Endothelial cell of umbilical vein (primary cell): ENCODE results near the gene TNFSF9. TPM values are rescaled to one million over a fixed set of nuclear protein-coding genes. Genes with fewer than 3 reads are reported as not detected.

Experiments
- BruUV-seq: library from RNA; stranded (reverse); fragments of 400-500 nt; replicated peaks from 2 replicates; lab custom pipeline; 2021; lab: Mats Ljungman, UMichigan
- CTCF ChIA-PET: fragments of 300-600, 350-600 bp; sonication (Branson Sonifier 250); formaldehyde crosslinking; loops from one replicate; lab custom pipeline; 2021; ENCODE audit warnings: antibody characterized with exemption, inconsistent platforms; lab: Charles Lee
- POLR2A ChIA-PET: fragments of 300-600, 350-600 bp; sonication (Branson Sonifier 250); formaldehyde crosslinking; loops from one replicate; lab custom pipeline; 2021; ENCODE audit warnings: antibody characterized with exemption, inconsistent platforms; lab: Charles Lee
- DNase-seq: peaks from one replicate; pipeline ENCODE4 v3.0.0-alpha.2; 2011; ENCODE audit warnings: low read depth, low spot score
- FAIRE-seq: peaks from 2 replicates; lab custom pipeline; 2011; peaks lifted over from hg19 to GRCh38; lab: Jason Lieb, UNC
- H2AFZ ChIP-seq: 2 replicates; pipeline ENCODE4 v1.6.0; 2012; ENCODE audit warnings: low read depth, low read length, control low read depth, inconsistent platforms
- H3K27ac ChIP-seq: 2 replicates; pipeline ENCODE4 v1.5.1; 2011; ENCODE audit warnings: low read depth, mild to moderate bottlenecking, control low read depth, low read length, moderate library complexity; ENCODE audit not compliant: insufficient read depth
- H3K27me3 ChIP-seq, 2 experiments: 2 replicates each; pipeline versions ENCODE4 v1.6.0 to v1.6.1; 2011; ENCODE audit warnings: low read length in 2 of 2, mixed read lengths in 1 of 2; ENCODE audit not compliant: control insufficient read depth in 2 of 2, insufficient read depth in 2 of 2
- H3K36me3 ChIP-seq, 2 experiments: 2 replicates in 1 of 2; 3 replicates in 1 of 2; pipeline ENCODE4 v1.5.1; 2011; ENCODE audit warnings: low read length in 2 of 2, mild to moderate bottlenecking in 1 of 2, moderate library complexity in 1 of 2; ENCODE audit not compliant: control insufficient read depth in 2 of 2, insufficient read depth in 2 of 2; ENCODE audit errors: extremely low read depth in 1 of 2
- H3K4me1 ChIP-seq: 3 replicates; pipeline ENCODE4 v1.5.1; 2011; ENCODE audit warnings: mild to moderate bottlenecking, low read length; ENCODE audit not compliant: control insufficient read depth, insufficient read depth; ENCODE audit errors: extremely low read depth
- H3K4me2 ChIP-seq: 2 replicates; pipeline ENCODE4 v1.6.1; 2011; ENCODE audit warnings: low read length, control low read depth, mixed read lengths; ENCODE audit not compliant: insufficient read depth
- H3K4me3 ChIP-seq, 3 experiments: fragments of 200-600 bp in 1 of 3; sonication (generic), shearing (Covaris generic) in 1 of 3; replicated peaks in 1 of 3; 2 replicates each; pipeline ENCODE4 v1.5.1; 2011 to 2016; ENCODE audit warnings: control low read depth in 3 of 3, low read length in 3 of 3, mild to moderate bottlenecking in 2 of 3, inconsistent platforms in 1 of 3, low read depth in 1 of 3, moderate library complexity in 1 of 3; ENCODE audit not compliant: insufficient read depth in 1 of 3
- H3K79me2 ChIP-seq: 2 replicates; pipeline ENCODE4 v1.6.0; 2012; ENCODE audit warnings: low read length, inconsistent platforms; ENCODE audit not compliant: control insufficient read depth, insufficient read depth
- H3K9ac ChIP-seq: replicated peaks from 2 replicates; pipeline ENCODE3; 2011; ENCODE audit warnings: low read length, control low read depth; ENCODE audit not compliant: insufficient read depth; ENCODE audit errors: extremely low read depth
- H3K9me1 ChIP-seq: replicated peaks from 3 replicates; pipeline ENCODE4 v1.6.0; 2011; ENCODE audit warnings: mild to moderate bottlenecking, low read length; ENCODE audit not compliant: control insufficient read depth, insufficient read depth; ENCODE audit errors: extremely low read depth
- H3K9me3 ChIP-seq: replicated peaks from 2 replicates; pipeline ENCODE4 v1.5.1; 2012; ENCODE audit warnings: low read length, inconsistent platforms; ENCODE audit not compliant: control insufficient read depth, insufficient read depth
- H4K20me1 ChIP-seq: replicated peaks from 2 replicates; pipeline ENCODE3; 2011; ENCODE audit warnings: mild to moderate bottlenecking, low read length; ENCODE audit not compliant: control insufficient read depth, insufficient read depth; ENCODE audit errors: extremely low read depth
- EZH2 ChIP-seq: IDR thresholded peaks from 2 replicates; pipeline ENCODE4 v1.6.1; 2012; ENCODE audit warnings: borderline replicate concordance, low read depth, mild to moderate bottlenecking, moderate library complexity, low read length, inconsistent platforms; ENCODE audit not compliant: severe bottlenecking
- FOS ChIP-seq: IDR thresholded peaks from 2 replicates; pipeline ENCODE4 v1.6.1; 2011; ENCODE audit warnings: mild to moderate bottlenecking, low read length, moderate library complexity, borderline replicate concordance; ENCODE audit not compliant: insufficient read depth
- GATA2 ChIP-seq: IDR thresholded peaks from 2 replicates; pipeline ENCODE4 v1.7.0; 2011; ENCODE audit warnings: low read depth, mild to moderate bottlenecking, moderate library complexity, mixed read lengths, low read length; ENCODE audit not compliant: insufficient read length, insufficient read depth
- JUN ChIP-seq: IDR thresholded peaks from 2 replicates; pipeline ENCODE4 v1.6.1; 2011; ENCODE audit warnings: borderline replicate concordance, low read depth; ENCODE audit not compliant: insufficient read length, insufficient read depth
- MYC ChIP-seq: IDR thresholded peaks from one replicate; pipeline ENCODE4 v1.6.1; 2011; ENCODE audit warnings: mild to moderate bottlenecking, low read depth, low read length
- POLR2A ChIP-seq: IDR thresholded peaks from 2 replicates; pipeline ENCODE4 v1.6.1; 2012; ENCODE audit warnings: low read depth, mild to moderate bottlenecking, control low read depth, low read length
- POLR2AphosphoS5 ChIP-seq: IDR thresholded peaks from 2 replicates; pipeline ENCODE4 v1.6.1; 2012; ENCODE audit warnings: low read depth, mild to moderate bottlenecking, control low read depth, low read length, moderate library complexity; ENCODE audit not compliant: insufficient read depth
- dilution Hi-C: fragments of 300-500 bp; cut with MboI; formaldehyde crosslinking; loops from one replicate; pipeline ENCODE4 v1.15.0; 2019; ENCODE audit warnings: low sequenced_read_pairs; ENCODE audit not compliant: extremely low pct_ligation_motif_present
- intact Hi-C: fragments of 100-400 bp; cut with micrococcal nuclease; formaldehyde crosslinking; loops from one replicate; pipeline ENCODE4 v1.10.0; 2022
- polyA plus RNA-seq, 4 experiments: library from polyadenylated mRNA; depleted of rRNA in 3 of 4; stranded (reverse) in 3 of 4; unstranded in 1 of 4; fragments of >200 nt; gene quantifications; 2 replicates each; pipeline versions ENCODE4 v1.2.1 to v1.2.3, GENCODE V29; 2011 to 2012; ENCODE audit warnings: missing spikeins in 1 of 4
- total RNA-seq: library from RNA; stranded (reverse); gene quantifications from 2 replicates; pipeline ENCODE4 v1.2.3, GENCODE V29; 2021
- TF ChIP-seq, protein P1 (sequence below): IDR thresholded peaks from 2 replicates; pipeline ENCODE4 v1.6.1; 2011; ENCODE audit not compliant: insufficient read depth, insufficient read length
- TF ChIP-seq, protein P2 (sequence below), 2 donors: IDR thresholded peaks; 1 replicate in 1 of 2; 2 replicates in 1 of 2; pipeline ENCODE4 v1.5.1; 2011; ENCODE audit warnings: low read length in 2 of 2, mild to moderate bottlenecking in 2 of 2, moderate library complexity in 2 of 2, control low read depth in 1 of 2, inconsistent platforms in 1 of 2, low read depth in 1 of 2; ENCODE audit not compliant: insufficient read depth in 1 of 2; ENCODE audit errors: extremely low read depth in 1 of 2

TNFSF9 gene
- total and polyA plus RNA-seq, 2 donors (not counting 3 experiments of a cell fraction or from before 2014, with no cell fraction given) = 0.52 to 0.53 TPM

DNA sequence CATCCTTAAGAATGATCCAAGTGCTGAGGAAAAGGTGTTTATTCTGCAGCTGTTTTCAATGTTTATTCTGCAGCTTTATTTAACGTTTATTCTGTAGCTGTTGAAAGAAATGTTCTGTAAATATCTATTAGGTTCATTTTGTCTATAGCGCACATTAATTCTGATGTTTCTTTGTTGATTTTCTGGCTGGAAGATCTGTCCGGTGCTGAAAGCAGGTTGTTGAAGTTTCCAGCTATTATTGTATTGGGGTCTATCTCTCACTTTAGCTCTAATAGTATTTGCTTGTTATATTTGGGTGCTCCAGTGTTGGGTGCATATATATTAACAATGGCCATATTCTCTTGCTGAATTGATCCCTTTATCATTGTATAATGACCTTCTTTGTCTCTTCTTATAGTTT lies 39.9 kb downstream of the TNFSF9 start:
- no peak overlapping the region for H3K27ac ChIP-seq
- H4K20me1 ChIP-seq = no peaks in the 10 kb centered on the region
- H3K27me3 ChIP-seq = peaks cover 0 to 2% of the 10 kb centered on the region in 2 experiments
- H2AFZ ChIP-seq = no peak overlapping the region
- no peaks in the 10 kb centered on the region for H3K9me1 ChIP-seq
- ChIA-PET CTCF (interaction anchor here (0.6 kb wide), 1 partner anchor 18 kb away, joined by 4 read pairs; no protein-coding TSS in a partner anchor), POLR2A (no interaction called here)
- no peaks in the 10 kb centered on the region for H3K36me3 ChIP-seq
- no peak overlapping the region for H3K4me2 ChIP-seq
- dilution Hi-C loops (no loop called here), intact Hi-C loops (no loop called here)
- no peak for DNase-seq
- no peaks in the 10 kb centered on the region for H3K79me2 ChIP-seq
- no peak overlapping the region for H3K4me3 ChIP-seq
- no peaks in the 10 kb centered on the region for H3K4me1 ChIP-seq
- no peak for FAIRE-seq
- no TSS peak for BruUV-seq
- TF ChIP-seq MYC = no peak
- TF ChIP-seq, protein P1, sequence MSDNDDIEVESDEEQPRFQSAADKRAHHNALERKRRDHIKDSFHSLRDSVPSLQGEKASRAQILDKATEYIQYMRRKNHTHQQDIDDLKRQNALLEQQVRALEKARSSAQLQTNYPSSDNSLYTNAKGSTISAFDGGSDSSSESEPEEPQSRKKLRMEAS = no peak
- no peak for TF ChIP-seq POLR2AphosphoS5
- no peak for TF ChIP-seq JUN
- no peak for TF ChIP-seq EZH2
- TF ChIP-seq, protein P2, sequence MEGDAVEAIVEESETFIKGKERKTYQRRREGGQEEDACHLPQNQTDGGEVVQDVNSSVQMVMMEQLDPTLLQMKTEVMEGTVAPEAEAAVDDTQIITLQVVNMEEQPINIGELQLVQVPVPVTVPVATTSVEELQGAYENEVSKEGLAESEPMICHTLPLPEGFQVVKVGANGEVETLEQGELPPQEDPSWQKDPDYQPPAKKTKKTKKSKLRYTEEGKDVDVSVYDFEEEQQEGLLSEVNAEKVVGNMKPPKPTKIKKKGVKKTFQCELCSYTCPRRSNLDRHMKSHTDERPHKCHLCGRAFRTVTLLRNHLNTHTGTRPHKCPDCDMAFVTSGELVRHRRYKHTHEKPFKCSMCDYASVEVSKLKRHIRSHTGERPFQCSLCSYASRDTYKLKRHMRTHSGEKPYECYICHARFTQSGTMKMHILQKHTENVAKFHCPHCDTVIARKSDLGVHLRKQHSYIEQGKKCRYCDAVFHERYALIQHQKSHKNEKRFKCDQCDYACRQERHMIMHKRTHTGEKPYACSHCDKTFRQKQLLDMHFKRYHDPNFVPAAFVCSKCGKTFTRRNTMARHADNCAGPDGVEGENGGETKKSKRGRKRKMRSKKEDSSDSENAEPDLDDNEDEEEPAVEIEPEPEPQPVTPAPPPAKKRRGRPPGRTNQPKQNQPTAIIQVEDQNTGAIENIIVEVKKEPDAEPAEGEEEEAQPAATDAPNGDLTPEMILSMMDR (IDR thresholded peaks at IDR 0.05; ENCODE audit: extremely low read depth in 1 of 2, insufficient read depth in 1 of 2, low read depth in 1 of 2, low read length in 2 of 2) = no peak
- no peak for TF ChIP-seq POLR2A
- no peak for TF ChIP-seq GATA2
- no peak for TF ChIP-seq FOS
- H3K9me3 ChIP-seq = no peaks in the 10 kb centered on the region
- no peak overlapping the region for H3K9ac ChIP-seq
